Measurements from ENCODE around the gene VSIG10L2. TPM values are rescaled to one million over a fixed set of nuclear protein-coding genes. Genes with fewer than 3 reads are reported as not detected.

VSIG10L2 gene
- total RNA-seq, 1 experiment from 2014 or later = not detected

DNA sequence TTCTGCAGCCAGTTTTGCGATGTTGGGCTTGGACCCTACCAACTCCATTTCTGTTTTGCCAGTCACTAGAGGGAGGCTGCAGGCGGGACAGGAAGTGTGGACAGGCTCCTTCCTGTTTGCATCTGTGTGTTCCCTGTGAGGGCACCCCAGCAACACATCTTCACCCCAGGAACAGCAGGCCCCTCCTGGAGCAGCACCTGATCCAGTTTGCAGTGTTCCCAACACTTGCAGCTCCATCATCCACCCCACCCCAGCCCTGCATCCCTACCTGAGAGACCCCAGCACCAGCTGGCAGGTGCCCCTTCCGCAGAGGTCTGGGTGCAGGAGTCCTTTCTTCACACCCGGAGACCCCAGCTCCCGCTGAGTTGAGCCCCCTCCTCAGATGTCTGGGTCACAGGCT is 7.4 kb upstream of the VSIG10L2 start:
- H3K18ac ChIP-seq (ENCODE audit: insufficient read length, low read depth, low read length) = peak overlapping the region; percentile 34
- H3K4me3 Mint-ChIP-seq = no peak overlapping the region
- WGBS (ENCODE audit: extremely low coverage, insufficient read length, low lambda C conversion rate) = no CpG with 5 or more reads among the region's 5 CpGs
- H3K27ac Mint-ChIP-seq = peak overlapping the region in 1 of 3 experiments; percentile 41; a peak in 1 of 7 replicates
- peak; percentile 29 for DNase-seq
- H4K8ac ChIP-seq (replicated peaks; ENCODE audit: insufficient read length, low read depth, low read length) = no peak overlapping the region
- no peak overlapping the region for H2BK12ac ChIP-seq (ENCODE audit: insufficient read length, low read depth, low read length)
- no peak overlapping the region for H3T11ph ChIP-seq (ENCODE audit: low read length)
- H2AK5ac ChIP-seq (ENCODE audit: insufficient read length, low read length) = no peak overlapping the region
- no peak overlapping the region for H3K23ac ChIP-seq (ENCODE audit: insufficient read length, low read depth, low read length)
- no peak overlapping the region for H4K91ac ChIP-seq (ENCODE audit: insufficient read length, low read depth, low read length)
- H3K9me3 Mint-ChIP-seq = no peaks in the 10 kb centered on the region; a peak in 1 of 5 replicates
- no peaks in the 10 kb centered on the region for H3K27me3 Mint-ChIP-seq (ENCODE audit: low read depth)
- H2BK15ac ChIP-seq (ENCODE audit: low read depth, low read length) = no peak overlapping the region
- H3K79me1 ChIP-seq (ENCODE audit: insufficient read depth, low read depth, low read length, poor library complexity, severe bottlenecking) = no peaks in the 10 kb centered on the region
- H2BK120ac ChIP-seq (ENCODE audit: low read depth, low read length, poor library complexity, severe bottlenecking) = no peak overlapping the region
- H3K27ac ChIP-seq (ENCODE audit: insufficient read length, low read depth, low read length) = no peak overlapping the region
- H4K20me1 ChIP-seq (ENCODE audit: control insufficient read depth, insufficient read depth, insufficient read length) = no peaks in the 10 kb centered on the region
- H2BK20ac ChIP-seq (ENCODE audit: low read depth, low read length, poor library complexity, severe bottlenecking) = no peak overlapping the region
- no peak overlapping the region for H2BK5ac ChIP-seq (ENCODE audit: insufficient read length, low read length)
- H3K14ac ChIP-seq (ENCODE audit: insufficient read depth, low read length) = no peak overlapping the region
- H3K79me2 ChIP-seq (ENCODE audit: insufficient read depth, low read length) = no peaks in the 10 kb centered on the region
- peaks cover 4% of the 10 kb centered on the region; the same call in 1 of the 2 replicates for H3K4me1 ChIP-seq (ENCODE audit: insufficient read depth, low read length)
- no peaks in the 10 kb centered on the region for H3K9me3 ChIP-seq (ENCODE audit: control insufficient read depth, low read depth, low read length)
- H3K9ac ChIP-seq (ENCODE audit: extremely low read depth, insufficient read length, low read length) = no peak overlapping the region
- H3K27me3 ChIP-seq (ENCODE audit: insufficient read depth, low read length) = no peaks in the 10 kb centered on the region
- H4K5ac ChIP-seq (ENCODE audit: insufficient read length, low read depth, low read length) = no peak overlapping the region
- H3K4me2 ChIP-seq (ENCODE audit: insufficient read depth, insufficient read length, low read length) = no peak overlapping the region
- H3K56ac ChIP-seq (ENCODE audit: insufficient read length, low read depth, low read length) = no peak overlapping the region
- H3K4ac ChIP-seq (ENCODE audit: low read depth, low read length) = no peak overlapping the region
- peaks cover 26 to 27% of the 10 kb centered on the region in 2 experiments for H3K4me1 Mint-ChIP-seq
- H3K36me3 Mint-ChIP-seq (ENCODE audit: insufficient read depth in 1 of 3, low read depth in 3 of 3) = no peaks in the 10 kb centered on the region; a peak in 1 of 7 replicates
- H3K23me2 ChIP-seq (ENCODE audit: insufficient read length, low read depth, low read length, poor library complexity, severe bottlenecking) = no peaks in the 10 kb centered on the region
- TF ChIP-seq, protein P1, sequence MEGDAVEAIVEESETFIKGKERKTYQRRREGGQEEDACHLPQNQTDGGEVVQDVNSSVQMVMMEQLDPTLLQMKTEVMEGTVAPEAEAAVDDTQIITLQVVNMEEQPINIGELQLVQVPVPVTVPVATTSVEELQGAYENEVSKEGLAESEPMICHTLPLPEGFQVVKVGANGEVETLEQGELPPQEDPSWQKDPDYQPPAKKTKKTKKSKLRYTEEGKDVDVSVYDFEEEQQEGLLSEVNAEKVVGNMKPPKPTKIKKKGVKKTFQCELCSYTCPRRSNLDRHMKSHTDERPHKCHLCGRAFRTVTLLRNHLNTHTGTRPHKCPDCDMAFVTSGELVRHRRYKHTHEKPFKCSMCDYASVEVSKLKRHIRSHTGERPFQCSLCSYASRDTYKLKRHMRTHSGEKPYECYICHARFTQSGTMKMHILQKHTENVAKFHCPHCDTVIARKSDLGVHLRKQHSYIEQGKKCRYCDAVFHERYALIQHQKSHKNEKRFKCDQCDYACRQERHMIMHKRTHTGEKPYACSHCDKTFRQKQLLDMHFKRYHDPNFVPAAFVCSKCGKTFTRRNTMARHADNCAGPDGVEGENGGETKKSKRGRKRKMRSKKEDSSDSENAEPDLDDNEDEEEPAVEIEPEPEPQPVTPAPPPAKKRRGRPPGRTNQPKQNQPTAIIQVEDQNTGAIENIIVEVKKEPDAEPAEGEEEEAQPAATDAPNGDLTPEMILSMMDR (conservative IDR thresholded peaks at IDR 0.05) = no peak
- H2AFZ ChIP-seq (ENCODE audit: low read length) = no peak overlapping the region

Measured in H9 (cell line).